SH-SY5Y (cell line): Measurements from ENCODE around the gene FOXJ3.

Experiments
- GATA2 ChIP-seq: IDR thresholded peaks from 2 replicates; pipeline ENCODE4 v1.6.1; 2011; ENCODE audit warnings: mild to moderate bottlenecking, low read depth, low read length
- GATA3 ChIP-seq: IDR thresholded peaks from 2 replicates; pipeline ENCODE4 v1.6.1; 2011; ENCODE audit warnings: low read depth, mild to moderate bottlenecking, low read length, moderate library complexity

DNA sequence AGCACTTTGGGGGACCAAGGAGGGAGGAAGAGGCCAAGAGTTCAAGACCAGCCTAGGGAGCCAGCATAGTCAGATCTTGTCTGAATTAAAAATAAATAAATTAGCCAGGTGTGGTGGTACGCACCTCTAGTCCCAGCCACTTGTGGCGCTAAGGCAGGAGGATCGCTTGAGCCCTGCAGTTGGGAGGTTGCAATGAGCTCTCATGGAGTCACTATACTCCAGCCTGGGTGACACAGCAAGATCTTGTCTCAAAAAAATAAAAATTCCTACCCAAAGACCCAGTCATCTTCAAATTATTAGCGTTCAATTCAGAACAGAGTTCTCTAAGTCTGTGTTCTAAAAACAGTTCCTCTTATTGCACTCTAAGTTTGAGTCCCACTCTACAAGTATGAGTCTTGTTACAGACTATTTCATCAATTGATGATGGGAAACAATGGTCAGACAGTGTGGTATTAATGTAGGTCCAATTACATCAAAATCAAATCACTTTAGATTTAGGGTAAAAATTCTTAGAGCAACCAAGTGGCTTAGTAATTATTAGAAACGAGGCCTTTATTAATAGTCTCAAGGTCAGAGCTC, 6.9 kb downstream of the FOXJ3 start:
- no peak for TF ChIP-seq GATA3
- TF ChIP-seq GATA2 = no peak
